MM.1S (cell line): ENCODE measurements around the gene RASAL2.

Experiments used
- DNase-seq: peaks from one replicate; pipeline ENCODE4 v3.0.0-alpha.2; 2015
- H2AFZ ChIP-seq: fragments of 300-600 bp; sonication (generic); 2 replicates; pipeline ENCODE4 v1.6.0; 2016; ENCODE audit warnings: antibody characterized with exemption, low read length
- H3F3A ChIP-seq: fragments of 300-600 bp; sonication (generic); 2 replicates; pipeline ENCODE4 v1.6.1; 2016; ENCODE audit warnings: mild to moderate bottlenecking, antibody characterized with exemption, low read length, moderate library complexity, mixed read lengths; ENCODE audit not compliant: insufficient read depth
- H3K27ac ChIP-seq: fragments of 300-600 bp; sonication (generic); 2 replicates; pipeline ENCODE4 v1.5.1; 2016; ENCODE audit warnings: mild to moderate bottlenecking, low read length
- H3K27me3 ChIP-seq: fragments of 300-600 bp; sonication (generic); replicated peaks from 2 replicates; pipeline ENCODE4 v1.6.0; 2016; ENCODE audit warnings: low read length; ENCODE audit not compliant: insufficient read depth
- H3K36me3 ChIP-seq: fragments of 300-600 bp; sonication (generic); replicated peaks from 2 replicates; pipeline ENCODE4 v1.6.1; 2016; ENCODE audit warnings: mild to moderate bottlenecking, low read length, mixed read lengths; ENCODE audit not compliant: insufficient read depth
- H3K4me1 ChIP-seq: fragments of 300-600 bp; sonication (generic); 2 replicates; pipeline ENCODE4 v1.6.1; 2016; ENCODE audit warnings: low read length, mixed read lengths
- H3K4me2 ChIP-seq: fragments of 300-600 bp; sonication (generic); 2 replicates; pipeline ENCODE4 v1.6.0; 2016; ENCODE audit warnings: low read depth, low read length
- H3K4me3 ChIP-seq: fragments of 300-600 bp; sonication (generic); 2 replicates; pipeline ENCODE4 v1.5.1; 2016; ENCODE audit warnings: low read length, mixed read lengths
- H3K79me2 ChIP-seq: fragments of 300-600 bp; sonication (generic); 2 replicates; pipeline ENCODE4 v1.6.1; 2016; ENCODE audit warnings: mixed run types, low read length, mixed read lengths
- H3K9ac ChIP-seq: fragments of 300-600 bp; sonication (generic); 2 replicates; pipeline ENCODE4 v1.6.1; 2016; ENCODE audit warnings: low read length, mixed read lengths
- H3K9me2 ChIP-seq: fragments of 300-600 bp; sonication (generic); replicated peaks from 2 replicates; pipeline ENCODE4 v1.6.1; 2016; ENCODE audit warnings: mild to moderate bottlenecking, low read length, mixed read lengths; ENCODE audit not compliant: insufficient read depth
- H3K9me3 ChIP-seq: fragments of 300-600 bp; sonication (generic); replicated peaks from 2 replicates; pipeline ENCODE4 v1.6.1; 2016; ENCODE audit warnings: mild to moderate bottlenecking, low read length, mixed read lengths; ENCODE audit not compliant: insufficient read depth
- H4K20me1 ChIP-seq: fragments of 300-600 bp; sonication (generic); 2 replicates; pipeline ENCODE4 v1.6.1; 2016; ENCODE audit warnings: mild to moderate bottlenecking, low read length, moderate library complexity, mixed read lengths; ENCODE audit not compliant: insufficient read depth
- EZH2 ChIP-seq: fragments of 300-600 bp; sonication (generic); optimal IDR thresholded peaks from 2 replicates; pipeline ENCODE3; 2017; ENCODE audit warnings: low read depth, mild to moderate bottlenecking, antibody characterized with exemption, low read length, mixed read lengths
- EZH2phosphoT487 ChIP-seq: fragments of 300-600 bp; sonication (generic); IDR thresholded peaks from 2 replicates; pipeline ENCODE4 v1.6.1; 2018; ENCODE audit warnings: antibody characterized with exemption, low read length
- TF ChIP-seq, protein P1 (sequence below): fragments of 300-600 bp; sonication (generic); IDR thresholded peaks from 2 replicates; pipeline ENCODE4 v1.5.1; 2016; ENCODE audit warnings: antibody characterized with exemption, low read length, mixed read lengths

RASAL2 gene

DNA sequence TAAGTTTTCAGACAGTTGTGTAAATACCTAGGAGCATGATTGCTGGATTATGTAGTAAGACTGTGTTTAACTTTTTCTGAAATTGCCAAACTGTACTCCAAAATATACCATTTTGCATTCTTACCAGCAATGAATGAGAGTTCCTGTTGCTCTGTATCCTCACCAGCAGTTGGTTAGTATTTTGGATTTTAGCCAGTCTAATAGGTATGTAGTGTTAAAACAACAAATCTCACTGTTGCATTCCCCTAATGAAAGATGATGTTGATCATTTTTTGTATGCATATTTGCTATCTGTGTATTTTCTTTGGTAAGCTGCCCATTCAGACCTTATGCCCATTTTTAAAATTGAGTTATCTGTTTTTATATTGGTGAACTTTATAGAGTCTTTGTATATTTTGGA, 89.9 kb downstream of the RASAL2 start:
- H3K9ac ChIP-seq: no peak overlapping the region
- no peak overlapping the region for H2AFZ ChIP-seq
- no peaks in the 10 kb centered on the region for H3K9me3 ChIP-seq
- TF ChIP-seq EZH2phosphoT487 (no peak), EZH2 (no peak)
- no peaks in the 10 kb centered on the region for H3F3A ChIP-seq
- H3K27ac ChIP-seq: no peak overlapping the region
- no peak overlapping the region for H3K4me2 ChIP-seq
- H3K79me2 ChIP-seq: no peaks in the 10 kb centered on the region
- DNase-seq: no peak
- H3K9me2 ChIP-seq: no peaks in the 10 kb centered on the region
- H3K4me1 ChIP-seq: 0 out of 2 replicates have a peak, but pooled peaks cover 5% of the 10 kb centered on the region
- H4K20me1 ChIP-seq: no peaks in the 10 kb centered on the region
- no peak overlapping the region for H3K4me3 ChIP-seq
- no peaks in the 10 kb centered on the region for H3K36me3 ChIP-seq
- no peaks in the 10 kb centered on the region for H3K27me3 ChIP-seq

DNA sequence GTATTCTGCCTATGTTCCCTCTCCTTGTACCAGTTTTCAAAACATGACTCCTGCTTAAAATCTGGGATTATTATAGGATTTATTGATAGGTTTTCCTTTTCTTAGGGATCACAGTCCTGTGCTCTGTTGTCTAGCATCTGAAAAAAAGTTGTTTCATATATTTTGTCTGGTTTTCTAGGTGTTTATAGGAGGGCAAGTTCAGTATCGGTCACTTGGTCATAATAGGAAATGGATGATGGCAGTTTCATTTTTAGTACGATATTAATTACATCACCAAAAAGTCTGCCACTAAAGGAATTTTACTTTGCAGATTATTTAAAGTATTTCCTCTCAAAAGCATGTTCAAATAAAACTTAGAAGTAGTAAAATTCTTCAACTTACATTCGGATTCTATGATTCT, 94.4 kb downstream of the RASAL2 start:
- Histone ChIP-seq H3K27ac (no peak overlapping the region), H2AFZ (no peak overlapping the region), H3K9me2 (no peaks in the 10 kb centered on the region), H3K4me2 (peak overlapping the region; percentile 23; the same call in 1 of the 2 replicates), H3K4me3 (no peak overlapping the region), H3K9me3 (no peaks in the 10 kb centered on the region), H3K27me3 (no peaks in the 10 kb centered on the region), H3K79me2 (no peaks in the 10 kb centered on the region), H3K36me3 (no peaks in the 10 kb centered on the region), H3K9ac (no peak overlapping the region), H3F3A (no peaks in the 10 kb centered on the region), H4K20me1 (no peaks in the 10 kb centered on the region), H3K4me1 (0 out of 2 replicates have a peak, but pooled peaks cover 5% of the 10 kb centered on the region)
- DNase-seq: no peak
- TF ChIP-seq EZH2 (no peak), EZH2phosphoT487 (no peak)
- TF ChIP-seq, protein P1, sequence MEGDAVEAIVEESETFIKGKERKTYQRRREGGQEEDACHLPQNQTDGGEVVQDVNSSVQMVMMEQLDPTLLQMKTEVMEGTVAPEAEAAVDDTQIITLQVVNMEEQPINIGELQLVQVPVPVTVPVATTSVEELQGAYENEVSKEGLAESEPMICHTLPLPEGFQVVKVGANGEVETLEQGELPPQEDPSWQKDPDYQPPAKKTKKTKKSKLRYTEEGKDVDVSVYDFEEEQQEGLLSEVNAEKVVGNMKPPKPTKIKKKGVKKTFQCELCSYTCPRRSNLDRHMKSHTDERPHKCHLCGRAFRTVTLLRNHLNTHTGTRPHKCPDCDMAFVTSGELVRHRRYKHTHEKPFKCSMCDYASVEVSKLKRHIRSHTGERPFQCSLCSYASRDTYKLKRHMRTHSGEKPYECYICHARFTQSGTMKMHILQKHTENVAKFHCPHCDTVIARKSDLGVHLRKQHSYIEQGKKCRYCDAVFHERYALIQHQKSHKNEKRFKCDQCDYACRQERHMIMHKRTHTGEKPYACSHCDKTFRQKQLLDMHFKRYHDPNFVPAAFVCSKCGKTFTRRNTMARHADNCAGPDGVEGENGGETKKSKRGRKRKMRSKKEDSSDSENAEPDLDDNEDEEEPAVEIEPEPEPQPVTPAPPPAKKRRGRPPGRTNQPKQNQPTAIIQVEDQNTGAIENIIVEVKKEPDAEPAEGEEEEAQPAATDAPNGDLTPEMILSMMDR: no peak

DNA sequence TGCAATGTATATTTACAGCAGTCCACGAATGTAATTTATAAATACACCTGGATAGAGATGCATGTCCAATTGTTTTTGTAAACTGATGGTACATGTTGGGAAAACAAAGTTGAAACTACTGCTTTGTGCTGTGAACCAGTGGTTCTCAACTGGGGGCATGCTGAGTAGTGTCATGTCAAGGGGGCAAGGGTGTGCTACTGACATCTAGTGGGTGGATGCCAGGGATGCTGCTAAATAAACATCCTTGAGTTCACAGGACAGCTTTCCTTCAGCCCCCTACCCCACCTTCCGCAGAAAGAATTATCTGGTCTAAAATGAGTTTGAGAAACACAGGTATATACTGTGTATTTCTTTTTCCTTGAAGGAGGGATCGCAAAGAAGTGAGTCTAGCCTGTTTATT, 95.9 kb downstream of the RASAL2 start:
- no peak overlapping the region for H3K9ac ChIP-seq
- H3K79me2 ChIP-seq: no peaks in the 10 kb centered on the region
- no peaks in the 10 kb centered on the region for H3F3A ChIP-seq
- TF ChIP-seq, protein P1: peak; percentile 81
- TF ChIP-seq EZH2: no peak
- H3K27ac ChIP-seq: no peak overlapping the region
- no peaks in the 10 kb centered on the region for H3K27me3 ChIP-seq
- H3K4me2 ChIP-seq: no peak overlapping the region
- H3K4me3 ChIP-seq: no peak overlapping the region
- DNase-seq: peak; percentile 58
- no peaks in the 10 kb centered on the region for H3K9me3 ChIP-seq
- no peaks in the 10 kb centered on the region for H4K20me1 ChIP-seq
- no peaks in the 10 kb centered on the region for H3K36me3 ChIP-seq
- H3K4me1 ChIP-seq: 0 out of 2 replicates have a peak, but pooled peaks cover 5% of the 10 kb centered on the region
- no peaks in the 10 kb centered on the region for H3K9me2 ChIP-seq
- no peak overlapping the region for H2AFZ ChIP-seq

DNA sequence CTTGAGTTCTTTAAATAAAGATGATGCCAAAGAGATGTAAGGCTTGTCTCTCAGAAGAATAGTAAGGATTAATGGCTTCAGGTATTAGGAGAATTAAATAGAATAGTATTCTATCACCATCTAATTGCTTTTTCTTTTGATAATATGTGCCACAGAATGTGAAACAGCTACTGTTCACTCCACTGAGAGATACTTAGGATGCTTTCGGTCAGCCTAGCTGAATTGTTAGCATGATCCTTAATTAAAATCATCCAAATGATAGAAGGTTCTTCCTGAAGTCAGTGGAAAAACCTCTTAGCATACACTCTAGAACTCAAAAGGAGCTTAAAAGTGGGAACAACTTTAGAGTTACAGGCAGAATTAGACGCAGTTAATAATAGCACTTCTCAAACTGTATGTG, 97.0 kb downstream of the RASAL2 start:
- Histone ChIP-seq H3K9ac (no peak overlapping the region), H3K27me3 (no peaks in the 10 kb centered on the region), H3K36me3 (no peaks in the 10 kb centered on the region), H3K79me2 (no peaks in the 10 kb centered on the region), H2AFZ (no peak overlapping the region), H3K27ac (no peak overlapping the region), H3K9me3 (no peaks in the 10 kb centered on the region), H3K9me2 (no peaks in the 10 kb centered on the region), H3F3A (no peaks in the 10 kb centered on the region), H3K4me1 (0 out of 2 replicates have a peak, but pooled peaks cover 5% of the 10 kb centered on the region), H3K4me2 (no peak overlapping the region), H4K20me1 (no peaks in the 10 kb centered on the region), H3K4me3 (no peak overlapping the region)
- no peak for TF ChIP-seq EZH2phosphoT487
- TF ChIP-seq, protein P1: no peak
- no peak for TF ChIP-seq EZH2
- DNase-seq: no peak
